ENCODE data around the gene MN1. TPM values are rescaled to one million over a fixed set of nuclear protein-coding genes. Genes with fewer than 3 reads are reported as not detected.

The MN1 gene
- total RNA-seq, 2 experiments from 2014 or later, result 0.27 to 0.28 TPM

GRCh38 chr22:27768027-27768653, 33.4 kb downstream of the MN1 start:
- no peak overlapping the region for H3K4me3 Mint-ChIP-seq
- ATAC-seq (ENCODE audit: poor library complexity), result no peak
- intact Hi-C loops (cut with DNase I, micrococcal nuclease), result no loop called here

GRCh38 chr22:27766679-27767078, 34.9 kb downstream of the MN1 start:
- H3K27me3 ChIP-seq (ENCODE audit: control insufficient read depth in 1 of 2, insufficient read depth in 2 of 2, low read length in 2 of 2), result no peaks in the 10 kb centered on the region
- no peaks in the 10 kb centered on the region for H3K4me1 ChIP-seq (ENCODE audit: insufficient read depth, low read length)
- H3K27ac ChIP-seq (ENCODE audit: low read depth in 1 of 2, low read length in 2 of 2), result no peak overlapping the region
- no peaks in the 10 kb centered on the region for H3K27me3 Mint-ChIP-seq
- H3K4me3 ChIP-seq (ENCODE audit: low read length), result no peak overlapping the region
- no peak overlapping the region for H3K4me3 Mint-ChIP-seq
- CTCF ChIA-PET, result no interaction called here
- DNase-seq (no peak), ATAC-seq (ENCODE audit: poor library complexity) (no peak)
- intact Hi-C loops (cut with DNase I, micrococcal nuclease), result no loop called here
- no peaks in the 10 kb centered on the region for H3K36me3 Mint-ChIP-seq (ENCODE audit: low read depth)
- H3K9me3 Mint-ChIP-seq, result no peaks in the 10 kb centered on the region
- no peak overlapping the region for H3K27ac Mint-ChIP-seq
- TF ChIP-seq CTCF (IDR thresholded peaks at IDR 0.05), result no peak
- POLR2A ChIA-PET, result no interaction called here
- H3K9me3 ChIP-seq (ENCODE audit: control insufficient read depth in 1 of 2, insufficient read depth in 1 of 2, low read length in 2 of 2), result peaks cover 0 to 4% of the 10 kb centered on the region in 2 experiments
- H3K36me3 ChIP-seq (ENCODE audit: insufficient read depth, low read length), result no peaks in the 10 kb centered on the region
- no peaks in the 10 kb centered on the region for H3K4me1 Mint-ChIP-seq (ENCODE audit: low read depth)

More at GRCh38 chr22:27768027-27768653, 33.4 kb downstream of the MN1 start:
- no peaks in the 10 kb centered on the region for H3K9me3 ChIP-seq (ENCODE audit: control insufficient read depth in 1 of 2, insufficient read depth in 1 of 2, low read length in 2 of 2)
- ChIA-PET POLR2A (no interaction called here), CTCF (no interaction called here)
- Mint-ChIP-seq H3K4me1 (ENCODE audit: low read depth) (no peaks in the 10 kb centered on the region), H3K9me3 (no peaks in the 10 kb centered on the region), H3K27ac (no peak overlapping the region), H3K36me3 (ENCODE audit: low read depth) (no peaks in the 10 kb centered on the region), H3K27me3 (no peaks in the 10 kb centered on the region)
- no peaks in the 10 kb centered on the region for H3K4me1 ChIP-seq (ENCODE audit: insufficient read depth, low read length)
- no peak for DNase-seq
- no peaks in the 10 kb centered on the region for H3K27me3 ChIP-seq (ENCODE audit: control insufficient read depth in 1 of 2, insufficient read depth in 2 of 2, low read length in 2 of 2)
- H3K36me3 ChIP-seq (ENCODE audit: insufficient read depth, low read length), result no peaks in the 10 kb centered on the region
- no peak overlapping the region for H3K27ac ChIP-seq (ENCODE audit: low read depth in 1 of 2, low read length in 2 of 2)
- no peak for TF ChIP-seq CTCF (IDR thresholded peaks at IDR 0.05)
- H3K4me3 ChIP-seq (ENCODE audit: low read length), result no peak overlapping the region

- no peaks in the 10 kb centered on the region for H3K4me1 ChIP-seq (ENCODE audit: insufficient read depth, low read length)
- POLR2A ChIA-PET, result no interaction called here
- Mint-ChIP-seq H3K4me1 (ENCODE audit: low read depth) (no peaks in the 10 kb centered on the region), H3K27ac (no peak overlapping the region), H3K9me3 (no peaks in the 10 kb centered on the region), H3K4me3 (no peak overlapping the region), H3K36me3 (ENCODE audit: low read depth) (no peaks in the 10 kb centered on the region), H3K27me3 (no peaks in the 10 kb centered on the region)
- peaks cover 0 to 6% of the 10 kb centered on the region in 2 experiments for H3K9me3 ChIP-seq (ENCODE audit: control insufficient read depth in 1 of 2, insufficient read depth in 1 of 2, low read length in 2 of 2)
- H3K27me3 ChIP-seq (ENCODE audit: control insufficient read depth in 1 of 2, insufficient read depth in 2 of 2, low read length in 2 of 2), result no peaks in the 10 kb centered on the region
- H3K27ac ChIP-seq (ENCODE audit: low read depth in 1 of 2, low read length in 2 of 2), result no peak overlapping the region
- no peak for TF ChIP-seq CTCF (IDR thresholded peaks at IDR 0.05)
- H3K36me3 ChIP-seq (ENCODE audit: insufficient read depth, low read length), result no peaks in the 10 kb centered on the region
- ATAC-seq (ENCODE audit: poor library complexity) (no peak), DNase-seq (no peak)
- intact Hi-C loops (cut with DNase I, micrococcal nuclease), result no loop called here
- no peak overlapping the region for H3K4me3 ChIP-seq (ENCODE audit: low read length)
- CTCF ChIA-PET, result no interaction called here
Observed at GRCh38 chr22:27765706-27766291, 35.8 kb downstream of the MN1 start.
